Keratinocyte (primary cell): ENCODE measurements around the gene KLHL15. TPM values are rescaled to one million over a fixed set of nuclear protein-coding genes. Genes with fewer than 3 reads are reported as not detected.
A peak's percentile ranks its signal among the peaks of the same experiment; 100 is the strongest.
"Not testable (repeated sequence)": the region's sequence is repeated elsewhere in the genome, so short reads cannot be mapped to it uniquely, and the experiment has no call there.

Experiments
- DNase-seq: peaks from one replicate; pipeline ENCODE4 v3.0.0-alpha.2; 2011; ENCODE audit warnings: low read depth, missing footprints, low spot score
- FAIRE-seq: peaks from 2 replicates; lab custom pipeline; 2011; peaks lifted over from hg19 to GRCh38; lab: Jason Lieb, UNC
- H2AFZ ChIP-seq: 2 replicates; pipeline ENCODE4 v1.6.0; 2012; ENCODE audit warnings: low read length, control low read depth, inconsistent platforms; ENCODE audit not compliant: control insufficient read depth
- H3K27ac ChIP-seq: 2 replicates; pipeline ENCODE4 v1.5.1; 2011; ENCODE audit warnings: low read length; ENCODE audit not compliant: control insufficient read depth, insufficient read depth
- H3K27me3 ChIP-seq: 3 replicates; pipeline ENCODE4 v1.6.0; 2011; ENCODE audit warnings: low read length; ENCODE audit not compliant: control insufficient read depth, insufficient read depth; ENCODE audit errors: extremely low read depth
- H3K36me3 ChIP-seq, 2 experiments: 2 replicates in 1 of 2; 3 replicates in 1 of 2; pipeline ENCODE4 v1.5.1; 2011; ENCODE audit warnings: low read length in 2 of 2, mild to moderate bottlenecking in 1 of 2; ENCODE audit not compliant: control insufficient read depth in 2 of 2, insufficient read depth in 2 of 2; ENCODE audit errors: extremely low read depth in 1 of 2
- H3K4me1 ChIP-seq: 3 replicates; pipeline ENCODE4 v1.5.1; 2011; ENCODE audit warnings: low read length; ENCODE audit not compliant: control insufficient read depth, insufficient read depth; ENCODE audit errors: extremely low read depth
- H3K4me2 ChIP-seq: 3 replicates; pipeline ENCODE4 v1.6.0; 2011; ENCODE audit warnings: low read depth, low read length; ENCODE audit not compliant: control insufficient read depth, insufficient read depth; ENCODE audit errors: extremely low read depth
- H3K4me3 ChIP-seq, 3 experiments: fragments of 200-600 bp in 1 of 3; sonication (generic) in 1 of 3; 2 replicates in 2 of 3; 3 replicates in 1 of 3; pipeline ENCODE4 v1.5.1; 2011 to 2016; ENCODE audit warnings: low read length in 3 of 3, mild to moderate bottlenecking in 3 of 3, control low read depth in 2 of 3, inconsistent platforms in 1 of 3, low read depth in 1 of 3, mixed read lengths in 1 of 3, mixed run types in 1 of 3, moderate library complexity in 1 of 3; ENCODE audit not compliant: control insufficient read depth in 2 of 3, insufficient read depth in 2 of 3; ENCODE audit errors: extremely low read depth in 1 of 3
- H3K79me2 ChIP-seq: 2 replicates; pipeline ENCODE4 v1.6.0; 2012; ENCODE audit warnings: low read length; ENCODE audit not compliant: control insufficient read depth, insufficient read depth
- H3K9ac ChIP-seq: 3 replicates; pipeline ENCODE4 v1.6.0; 2011; ENCODE audit warnings: low read length; ENCODE audit not compliant: control insufficient read depth, insufficient read depth; ENCODE audit errors: extremely low read depth
- H3K9me1 ChIP-seq: 3 replicates; pipeline ENCODE4 v1.6.0; 2011; ENCODE audit warnings: low read length; ENCODE audit not compliant: control insufficient read depth, insufficient read depth; ENCODE audit errors: extremely low read depth
- H3K9me3 ChIP-seq: 2 replicates; pipeline ENCODE4 v1.5.1; 2012; ENCODE audit warnings: low read depth, low read length; ENCODE audit not compliant: control insufficient read depth
- H4K20me1 ChIP-seq: 3 replicates; pipeline ENCODE4 v1.6.0; 2011; ENCODE audit warnings: low read length; ENCODE audit not compliant: control insufficient read depth, insufficient read depth; ENCODE audit errors: extremely low read depth
- CTCF ChIP-seq, 3 experiments: IDR thresholded peaks in 1 of 3; conservative IDR thresholded peaks in 1 of 3; optimal IDR thresholded peaks in 1 of 3; 2 replicates in 2 of 3; 3 replicates in 1 of 3; pipeline versions ENCODE3 to v1.5.1; 2011; ENCODE audit warnings: low read length in 3 of 3, mild to moderate bottlenecking in 3 of 3, moderate library complexity in 2 of 3, control low read depth in 1 of 3, inconsistent platforms in 1 of 3; ENCODE audit not compliant: insufficient read depth in 2 of 3; ENCODE audit errors: extremely low read depth in 1 of 3
- EZH2 ChIP-seq: IDR thresholded peaks from one replicate; pipeline ENCODE4 v1.6.1; 2012; ENCODE audit warnings: inconsistent platforms, mild to moderate bottlenecking, low read length, moderate library complexity
- dilution Hi-C: fragments of 300-500 bp; cut with MboI; formaldehyde crosslinking; loops from one replicate; pipeline ENCODE4 v1.7.0; 2020; ENCODE audit warnings: low sequenced_read_pairs; ENCODE audit not compliant: extremely low pct_ligation_motif_present
- polyA plus RNA-seq, 5 experiments: library from polyadenylated mRNA; depleted of rRNA in 3 of 5; stranded (reverse) in 3 of 5; stranded (forward) in 1 of 5; unstranded in 1 of 5; fragments of >200 nt; gene quantifications; 1 replicate in 1 of 5; 2 replicates in 3 of 5; 3 replicates in 1 of 5; pipeline versions ENCODE4 v1.2.1 to v1.2.3, GENCODE V29; 2011 to 2012; ENCODE audit warnings: missing spikeins in 2 of 5, low read depth in 1 of 5, low replicate concordance in 1 of 5

Gene KLHL15
- polyA plus RNA-seq, 1 donor (not counting 4 experiments of a cell fraction or from before 2014, with no cell fraction given): 3.4 TPM

GRCh38 chrX:24054182-24055042 lies 27.4 kb upstream of the KLHL15 start, which contains the start of gene EIF2S3:
TSS of gene EIF2S3 (plus strand) at chrX:24054956. CDS start at chrX:24054969, 13 bp downstream.
- no peaks in the 10 kb centered on the region for H3K9me1 ChIP-seq
- H3K4me3 ChIP-seq: no peak within 1 kb of the TSS
- H3K79me2 ChIP-seq: peaks cover 20% of the 10 kb centered on the region
- dilution Hi-C loops: no loop called here
- H4K20me1 ChIP-seq: peaks cover 5% of the 10 kb centered on the region
- peak within 1 kb of the TSS; percentile 97 for H2AFZ ChIP-seq
- H3K9ac ChIP-seq: no peak within 1 kb of the TSS
- DNase-seq (peak; percentile 75), FAIRE-seq (peak; percentile 74)
- no peaks in the 10 kb centered on the region for H3K27me3 ChIP-seq
- TF ChIP-seq EZH2 (no peak), CTCF (optimal IDR thresholded peaks at IDR 0.05 in 1 of 3, IDR thresholded peaks at IDR 0.05 in 1 of 3, conservative IDR thresholded peaks at IDR 0.05 in 1 of 3; ENCODE audit: extremely low read depth in 1 of 3, insufficient read depth in 2 of 3, low read length in 3 of 3) (peak; percentile 51 to 68 (median 67))
- H3K36me3 ChIP-seq: peaks cover 9 to 15% of the 10 kb centered on the region in 2 experiments
- peaks cover 4% of the 10 kb centered on the region for H3K4me1 ChIP-seq
- no peaks in the 10 kb centered on the region for H3K9me3 ChIP-seq
- peak within 1 kb of the TSS; percentile 97 for H3K27ac ChIP-seq
- peak within 1 kb of the TSS; percentile 77 for H3K4me2 ChIP-seq

- H3K27ac ChIP-seq, FAIRE-seq, H3K4me3 ChIP-seq, H3K36me3 ChIP-seq, H3K4me2 ChIP-seq, H3K4me1 ChIP-seq, H4K20me1 ChIP-seq, H3K27me3 ChIP-seq, H3K9me3 ChIP-seq, dilution Hi-C loops, H3K79me2 ChIP-seq, H3K9ac ChIP-seq, DNase-seq, H3K9me1 ChIP-seq, H2AFZ ChIP-seq: not testable (repeated sequence)
These were observed 23.7 kb upstream of the KLHL15 start for GRCh38 chrX:24050522-24051318.

GRCh38 chrX:24049643-24050042 lies 22.7 kb upstream of the KLHL15 start:
- H3K27ac ChIP-seq, H3K27me3 ChIP-seq, H2AFZ ChIP-seq, H3K4me2 ChIP-seq, H3K79me2 ChIP-seq, dilution Hi-C loops, H3K36me3 ChIP-seq, DNase-seq, H3K9me1 ChIP-seq, H4K20me1 ChIP-seq, H3K9me3 ChIP-seq, H3K4me1 ChIP-seq, H3K9ac ChIP-seq, FAIRE-seq, H3K4me3 ChIP-seq: not testable (repeated sequence)

GRCh38 chrX:24046060-24046459 lies 19.1 kb upstream of the KLHL15 start:
- H3K27ac ChIP-seq, H3K9me3 ChIP-seq, H3K4me3 ChIP-seq, H3K9me1 ChIP-seq, H3K27me3 ChIP-seq, H3K9ac ChIP-seq, H4K20me1 ChIP-seq, H3K4me2 ChIP-seq, H3K79me2 ChIP-seq, dilution Hi-C loops, H2AFZ ChIP-seq, H3K36me3 ChIP-seq, FAIRE-seq, DNase-seq, H3K4me1 ChIP-seq: not testable (repeated sequence)
